GM18858 (cell line): ENCODE measurements around the gene TMA7.
"Not testable (repeated sequence)": the region's sequence is repeated elsewhere in the genome, so short reads cannot be mapped to it uniquely, and the experiment has no call there.

Experiments
- ATAC-seq: cut with Tn5 transposase; IDR thresholded peaks from one replicate; pipeline ENCODE4 v1.9.1; 2021; ENCODE audit not compliant: unreplicated experiment

TMA7 gene

DNA sequence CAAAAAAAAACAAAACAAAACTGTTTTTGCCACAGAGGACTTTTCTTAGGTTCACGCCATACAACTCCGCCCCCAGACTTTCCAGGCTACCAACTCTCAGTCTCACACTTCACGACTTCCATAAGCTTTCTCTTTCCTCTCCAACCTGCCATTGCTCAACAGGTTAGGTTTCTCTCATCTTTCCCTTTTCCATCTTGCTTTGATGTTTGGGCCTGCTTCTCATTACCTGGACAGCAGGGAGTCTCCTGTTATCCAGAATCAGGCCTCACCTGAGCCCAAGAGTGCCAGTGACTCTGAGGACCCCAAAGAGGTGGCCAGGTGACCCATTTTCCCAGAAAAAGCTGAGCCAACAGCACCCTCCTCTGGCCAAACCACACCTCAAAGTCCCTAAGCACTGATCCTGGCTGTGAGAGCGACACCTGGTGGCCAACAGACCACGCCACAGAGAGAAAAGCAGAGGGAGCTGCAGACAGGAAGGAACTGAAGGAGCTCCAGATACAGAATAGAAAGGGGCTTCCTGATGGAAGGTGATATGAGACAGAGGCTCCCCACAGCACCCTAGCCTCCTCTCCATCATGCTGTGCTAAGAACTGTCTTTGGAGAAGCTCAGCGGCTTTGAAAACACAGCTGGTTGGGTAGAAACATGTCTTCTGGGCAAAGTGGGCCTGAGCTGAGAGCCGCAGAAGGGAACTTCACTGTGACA is 4.1 kb upstream of the TMA7 start:
- ATAC-seq, result no peak

DNA sequence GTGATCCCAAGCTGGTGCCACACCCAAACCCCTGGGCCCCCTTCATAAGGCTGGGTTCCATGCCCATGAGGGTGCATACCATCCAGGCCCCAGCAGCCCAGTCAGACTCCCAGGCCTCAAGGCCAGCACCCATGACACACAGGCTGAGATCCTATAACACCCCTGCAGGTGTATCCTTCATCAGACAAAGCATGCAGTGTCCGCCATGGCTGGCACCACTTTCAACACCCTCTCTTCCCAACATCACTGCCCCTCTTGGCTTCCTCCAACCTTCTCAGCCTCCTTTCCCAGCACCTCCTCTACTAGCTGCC is 3.6 kb upstream of the TMA7 start:
- no peak for ATAC-seq

- no peak for ATAC-seq
Observed at GRCh38 chr3:48436855-48437254, 3.2 kb upstream of the TMA7 start.

DNA sequence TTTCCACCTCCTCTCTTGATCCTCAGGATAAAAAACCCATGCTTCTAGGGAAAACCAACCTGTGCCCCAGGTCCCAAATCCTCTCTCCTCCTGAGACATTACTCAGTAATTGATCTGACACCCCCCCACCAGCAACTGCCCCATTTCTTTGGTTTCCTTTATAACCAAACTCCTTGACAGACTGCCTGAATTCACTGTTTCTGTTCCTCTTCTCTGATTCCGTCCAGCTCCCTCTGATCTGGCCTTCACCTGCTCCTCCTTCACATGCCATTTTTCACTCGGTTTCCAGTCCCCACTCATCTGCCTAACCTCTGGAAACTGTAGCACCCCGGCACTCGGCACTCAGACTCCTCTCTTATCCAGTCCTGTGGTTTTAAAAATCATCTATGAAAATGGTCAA is 2.2 kb upstream of the TMA7 start:
- ATAC-seq, result no peak

DNA sequence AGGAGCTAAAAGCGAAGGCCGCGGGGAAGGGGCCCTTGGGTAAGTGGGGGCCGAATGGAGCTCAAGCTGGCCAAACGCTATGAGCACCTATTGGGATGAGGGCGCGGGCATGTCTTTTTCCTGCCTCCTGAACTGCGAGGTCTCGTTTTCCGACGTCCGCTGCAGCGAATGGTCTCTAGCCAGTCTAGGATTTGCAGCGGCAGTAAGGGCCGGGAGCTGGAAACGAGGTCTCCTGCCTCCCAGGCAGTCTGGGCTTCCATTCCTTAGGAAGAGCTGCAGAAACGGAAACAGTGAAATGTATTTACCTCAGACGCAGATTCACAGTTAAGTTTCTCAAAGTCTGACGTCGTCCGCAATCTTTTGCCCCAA is 517 bp downstream of the TMA7 start:
- no peak for ATAC-seq

DNA sequence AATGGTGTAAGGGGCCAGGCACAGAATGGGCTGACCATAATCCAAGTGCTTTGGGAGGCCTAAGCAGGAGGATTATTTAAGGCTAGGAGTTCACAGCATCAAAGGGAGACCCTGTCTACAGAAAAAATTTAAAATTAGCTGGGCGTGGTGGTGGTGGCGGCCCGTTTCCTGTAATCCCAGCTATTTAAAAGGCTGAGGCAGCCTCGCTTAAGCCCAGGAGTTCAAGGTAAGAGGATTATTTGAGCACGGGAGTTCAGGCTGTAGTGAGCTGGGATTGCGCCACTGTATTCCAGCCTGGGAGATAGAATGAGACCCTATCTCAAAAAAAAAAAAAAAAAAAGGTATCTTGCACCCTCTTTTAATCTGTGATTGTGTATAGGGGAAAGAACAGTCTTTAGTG is 1.9 kb downstream of the TMA7 start:
- no peak for ATAC-seq

DNA sequence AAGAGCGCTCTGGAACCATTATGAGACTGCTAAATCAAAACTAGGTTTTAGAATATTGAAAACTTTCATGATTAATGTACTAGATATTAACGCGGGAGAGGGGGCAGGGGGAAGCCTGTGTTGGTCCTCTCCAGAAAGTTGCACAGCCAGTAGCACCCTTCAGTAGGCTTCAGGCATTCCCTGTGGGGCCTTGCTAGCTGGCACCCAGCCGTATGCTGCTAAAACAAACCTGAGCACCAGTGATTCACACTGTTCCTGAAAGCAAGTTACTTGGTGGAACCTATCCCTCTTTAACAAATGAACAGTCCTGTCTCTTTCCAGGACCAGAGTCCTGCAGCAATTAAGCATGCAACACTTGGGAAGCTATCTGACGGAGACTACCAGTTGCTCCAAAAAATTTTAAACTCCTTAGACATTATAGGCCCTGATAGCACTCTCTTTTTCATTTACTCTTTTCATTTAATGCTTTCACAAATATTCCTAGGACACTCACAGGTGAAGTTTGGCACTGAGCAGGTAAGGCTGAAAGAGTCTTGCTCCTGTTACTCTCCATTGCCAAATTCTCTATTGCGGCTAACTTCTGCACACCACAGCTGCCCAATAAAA is 5.3 kb downstream of the TMA7 start:
- no peak for ATAC-seq

- no peak for ATAC-seq
Observed at GRCh38 chr3:48446043-48446424, 6.0 kb downstream of the TMA7 start.

DNA sequence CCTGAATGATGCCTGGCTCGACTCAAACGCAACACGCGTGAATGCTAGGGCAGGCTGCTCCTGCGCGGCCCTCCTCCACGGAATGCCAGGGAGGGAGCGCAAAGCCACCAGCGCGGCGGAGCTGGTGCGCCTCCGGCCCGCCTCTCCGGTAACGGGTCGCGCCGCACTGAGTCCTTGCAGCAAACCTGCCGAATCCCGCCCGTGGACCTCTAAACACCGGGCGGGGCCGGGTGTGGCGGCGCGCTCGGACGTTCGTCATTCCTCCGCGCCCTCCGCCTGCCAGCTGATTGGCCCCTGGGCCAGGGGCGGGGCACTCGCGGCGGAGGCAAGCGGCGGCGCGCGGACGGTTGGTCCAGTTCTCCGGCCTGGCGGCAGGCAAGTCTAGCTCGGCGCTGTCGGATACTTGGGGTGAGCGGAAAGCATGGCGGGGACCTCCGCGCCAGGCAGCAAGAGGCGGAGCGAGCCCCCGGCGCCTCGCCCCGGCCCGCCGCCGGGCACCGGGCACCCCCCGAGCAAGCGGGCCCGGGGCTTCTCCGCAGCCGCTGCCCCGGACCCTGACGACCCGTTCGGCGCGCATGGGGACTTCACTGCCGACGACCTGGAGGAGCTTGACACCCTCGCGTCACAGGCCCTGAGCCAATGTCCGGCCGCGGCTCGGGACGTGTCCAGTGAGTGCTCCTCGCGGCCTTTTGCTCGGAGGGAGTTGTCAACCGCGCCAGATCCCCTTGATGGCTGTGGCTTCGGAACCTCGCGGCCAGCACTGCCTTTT is 6.6 kb downstream of the TMA7 start, which contains the start of gene ATRIP:
Gene ATRIP (plus strand): TSS at position 313 of the 769 bp plus-strand sequence. CDS start 109 bp downstream, at position 422.
- ATAC-seq, result peak; percentile 67

- no peak for ATAC-seq
Observed at GRCh38 chr3:48451270-48451669, 11.2 kb downstream of the TMA7 start.

- ATAC-seq, result no peak
Observed at GRCh38 chr3:48456456-48456855, 16.4 kb downstream of the TMA7 start.

- no peak for ATAC-seq
Observed at GRCh38 chr3:48459331-48459730, 19.3 kb downstream of the TMA7 start.

DNA sequence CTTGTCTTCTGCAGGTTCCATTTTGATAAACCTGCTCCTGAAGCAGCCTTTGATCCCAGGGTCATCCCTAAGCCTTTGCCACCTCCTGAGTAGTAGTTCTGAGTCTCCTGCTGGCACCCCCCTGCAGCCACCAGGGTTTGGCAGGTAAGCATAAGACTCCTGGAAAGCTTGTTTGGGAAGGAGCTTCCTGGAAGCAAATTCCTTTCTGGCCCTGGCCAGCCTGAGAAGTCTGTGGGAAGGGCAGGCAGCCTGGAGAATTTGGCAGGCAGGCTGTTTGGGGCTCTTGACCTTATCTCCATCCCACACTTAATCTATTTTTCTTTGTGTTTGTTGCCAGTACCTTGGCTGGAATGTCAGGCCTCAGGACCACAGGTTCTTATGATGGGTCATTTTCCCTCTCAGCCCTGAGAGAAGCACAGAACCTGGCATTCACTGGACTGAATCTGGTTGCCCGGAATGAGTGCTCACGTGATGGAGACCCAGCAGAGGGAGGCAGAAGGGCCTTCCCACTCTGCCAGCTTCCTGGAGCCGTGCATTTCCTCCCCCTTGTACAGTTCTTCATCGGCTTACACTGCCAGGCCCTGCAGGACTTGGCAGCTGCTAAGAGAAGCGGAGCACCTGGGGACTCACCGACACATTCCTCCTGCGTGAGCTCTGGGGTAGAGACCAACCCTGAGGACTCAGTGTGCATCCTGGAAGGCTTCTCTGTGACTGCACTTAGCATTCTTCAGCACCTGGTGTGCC is 19.9 kb downstream of the TMA7 start:
- no peak for ATAC-seq

- no peak for ATAC-seq
Observed at GRCh38 chr3:48460517-48460902, 20.5 kb downstream of the TMA7 start.

GRCh38 chr3:48461767-48462166 is 21.7 kb downstream of the TMA7 start:
- ATAC-seq, result not testable (repeated sequence)

DNA sequence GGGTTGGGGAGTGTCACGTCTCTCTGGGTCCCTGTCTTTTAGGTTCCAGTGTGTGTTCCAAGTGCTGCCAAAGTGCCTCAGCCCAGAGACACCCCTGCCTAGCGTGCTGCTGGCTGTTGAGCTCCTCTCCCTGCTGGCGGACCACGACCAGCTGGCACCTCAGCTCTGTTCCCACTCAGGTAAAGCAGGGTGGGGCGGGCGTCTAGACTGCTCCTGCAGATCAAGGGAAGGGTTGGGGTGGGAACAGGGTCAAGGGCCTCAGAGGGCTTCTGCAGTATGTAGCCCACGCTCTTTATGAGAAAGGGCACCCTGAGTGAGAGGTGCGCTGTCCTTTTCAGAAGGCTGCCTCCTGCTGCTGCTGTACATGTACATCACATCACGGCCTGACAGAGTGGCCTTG is 23.6 kb downstream of the TMA7 start:
- no peak for ATAC-seq

- no peak for ATAC-seq
Observed at GRCh38 chr3:48464713-48465221, 24.7 kb downstream of the TMA7 start.

- ATAC-seq, result no peak
Observed at GRCh38 chr3:48465237-48465530, 25.1 kb downstream of the TMA7 start.

- ATAC-seq, result peak; percentile 61
Observed at GRCh38 chr3:48465531-48466378, 25.7 kb downstream of the TMA7 start.

- peak; percentile 11 for ATAC-seq
Observed at GRCh38 chr3:48466386-48467109, 26.5 kb downstream of the TMA7 start.
